ENCODE measurements around the gene PLEKHO2. TPM values are rescaled to one million over a fixed set of nuclear protein-coding genes. Genes with fewer than 3 reads are reported as not detected.

The PLEKHO2 gene
- polyA plus RNA-seq, 2 of the 4 experiments (the other 2 are of a cell fraction), result 2.8 to 3.9 TPM

GRCh38 chr15:64898406-64898805 lies 56.7 kb downstream of the PLEKHO2 start:
- Histone ChIP-seq H3K4me2 (no peak overlapping the region), H3K4me3 (no peak overlapping the region), H3K27ac (no peak overlapping the region), H3K9me3 (peaks cover 14% of the 10 kb centered on the region), H3K4me1 (peaks cover 10% of the 10 kb centered on the region; the same call in 2 of the 3 replicates)
- no peak for DNase-seq (ENCODE audit: low read depth in 1 of 2, low spot score in 1 of 2)
- no peak for FAIRE-seq
- TF ChIP-seq CHD2 (IDR thresholded peaks at IDR 0.05; ENCODE audit: low read length, partially characterized antibody) (no peak), ZC3H11A (IDR thresholded peaks at IDR 0.05) (no peak), RFX5 (IDR thresholded peaks at IDR 0.05) (no peak), ZFP36 (IDR thresholded peaks at IDR 0.05; ENCODE audit: borderline replicate concordance, partially characterized antibody) (no peak), CEBPB (IDR thresholded peaks at IDR 0.05) (no peak), EP300 (IDR thresholded peaks at IDR 0.05) (no peak), HEYL (CRISPR knock-in tag; IDR thresholded peaks at IDR 0.05) (no peak), EHF (CRISPR knock-in tag; IDR thresholded peaks at IDR 0.05) (no peak)
- TF ChIP-seq, protein P1, sequence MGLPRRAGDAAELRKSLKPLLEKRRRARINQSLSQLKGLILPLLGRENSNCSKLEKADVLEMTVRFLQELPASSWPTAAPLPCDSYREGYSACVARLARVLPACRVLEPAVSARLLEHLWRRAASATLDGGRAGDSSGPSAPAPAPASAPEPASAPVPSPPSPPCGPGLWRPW (IDR thresholded peaks at IDR 0.05), result no peak
- POLR2A ChIA-PET, result no interaction called here
- no peak for ATAC-seq
- WGBS (ENCODE audit: missing lambda C conversion rate), result 74% methylated on average over 4 of the region's 4 CpGs
- CTCF ChIA-PET, result interaction anchor here (0.6 kb wide), 1 partner anchor 61 kb away, joined by 3 read pairs; no protein-coding TSS in a partner anchor

GRCh38 chr15:64901141-64901540 lies 59.4 kb downstream of the PLEKHO2 start:
- ATAC-seq (no peak), FAIRE-seq (no peak), DNase-seq (ENCODE audit: low read depth in 1 of 2, low spot score in 1 of 2) (no peak)
- TF ChIP-seq SREBF2 (IDR thresholded peaks at IDR 0.05), result no peak
- TF ChIP-seq SMC3 (IDR thresholded peaks at IDR 0.05), result no peak
- no peak for TF ChIP-seq NPAS2 (CRISPR knock-in tag; IDR thresholded peaks at IDR 0.05; ENCODE audit: borderline replicate concordance)
- TF ChIP-seq, protein P2, sequence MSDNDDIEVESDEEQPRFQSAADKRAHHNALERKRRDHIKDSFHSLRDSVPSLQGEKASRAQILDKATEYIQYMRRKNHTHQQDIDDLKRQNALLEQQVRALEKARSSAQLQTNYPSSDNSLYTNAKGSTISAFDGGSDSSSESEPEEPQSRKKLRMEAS (IDR thresholded peaks at IDR 0.05), result no peak
- TF ChIP-seq HOXA7 (CRISPR knock-in tag; IDR thresholded peaks at IDR 0.05), result no peak
- no peak for TF ChIP-seq REST (IDR thresholded peaks at IDR 0.05)
- TF ChIP-seq CEBPB (IDR thresholded peaks at IDR 0.05), result no peak
- TF ChIP-seq FOSL2 (IDR thresholded peaks at IDR 0.05), result no peak
- TF ChIP-seq FOSL2 (CRISPR knock-in tag; IDR thresholded peaks at IDR 0.05), result no peak
- TF ChIP-seq HEYL (CRISPR knock-in tag; IDR thresholded peaks at IDR 0.05), result no peak
- TF ChIP-seq ESRRA (IDR thresholded peaks at IDR 0.05; ENCODE audit: borderline replicate concordance, low read length), result no peak
- no peak for TF ChIP-seq FOXS1 (CRISPR knock-in tag; IDR thresholded peaks at IDR 0.05)
- no peak for TF ChIP-seq ATOH8 (CRISPR knock-in tag; IDR thresholded peaks at IDR 0.05; ENCODE audit: low read depth)
- TF ChIP-seq NFE2L2 (conservative IDR thresholded peaks at IDR 0.05; ENCODE audit: low read length), result no peak
- TF ChIP-seq JUN (IDR thresholded peaks at IDR 0.05), result no peak
- no peak for TF ChIP-seq HDAC2 (IDR thresholded peaks at IDR 0.05)
- no peak for TF ChIP-seq NR3C1 (IDR thresholded peaks at IDR 0.05)
- TF ChIP-seq PHF8 (IDR thresholded peaks at IDR 0.05; ENCODE audit: borderline replicate concordance, low read depth), result no peak
- no peak for TF ChIP-seq TFCP2L1 (CRISPR knock-in tag; IDR thresholded peaks at IDR 0.05)
- no peak overlapping the region for H3K4me3 ChIP-seq
- H3K9me3 ChIP-seq, result peaks cover 14% of the 10 kb centered on the region
- CTCF ChIA-PET, result interaction anchor here (1.0 to 1.8 kb wide), 2 partner anchors 16 to 170 kb away, joined by 4 read pairs; no protein-coding TSS in a partner anchor
- peaks cover 10% of the 10 kb centered on the region; the same call in 2 of the 3 replicates for H3K4me1 ChIP-seq
- H3K4me2 ChIP-seq, result no peak overlapping the region
- POLR2A ChIA-PET, result no interaction called here
- WGBS (ENCODE audit: missing lambda C conversion rate), result 69% methylated on average over 5 of the region's 5 CpGs
- no peak overlapping the region for H3K27ac ChIP-seq
